Smooth muscle cell of the brain vasculature (primary cell): ENCODE data around the gene RNU11.
"Not testable (repeated sequence)": the region's sequence is repeated elsewhere in the genome, so short reads cannot be mapped to it uniquely, and the experiment has no call there.

Experiments used
- DNase-seq: peaks from one replicate; pipeline ENCODE4 v3.0.0-alpha.2; 2012; ENCODE audit warnings: low read depth, low spot score

The RNU11 gene

DNA sequence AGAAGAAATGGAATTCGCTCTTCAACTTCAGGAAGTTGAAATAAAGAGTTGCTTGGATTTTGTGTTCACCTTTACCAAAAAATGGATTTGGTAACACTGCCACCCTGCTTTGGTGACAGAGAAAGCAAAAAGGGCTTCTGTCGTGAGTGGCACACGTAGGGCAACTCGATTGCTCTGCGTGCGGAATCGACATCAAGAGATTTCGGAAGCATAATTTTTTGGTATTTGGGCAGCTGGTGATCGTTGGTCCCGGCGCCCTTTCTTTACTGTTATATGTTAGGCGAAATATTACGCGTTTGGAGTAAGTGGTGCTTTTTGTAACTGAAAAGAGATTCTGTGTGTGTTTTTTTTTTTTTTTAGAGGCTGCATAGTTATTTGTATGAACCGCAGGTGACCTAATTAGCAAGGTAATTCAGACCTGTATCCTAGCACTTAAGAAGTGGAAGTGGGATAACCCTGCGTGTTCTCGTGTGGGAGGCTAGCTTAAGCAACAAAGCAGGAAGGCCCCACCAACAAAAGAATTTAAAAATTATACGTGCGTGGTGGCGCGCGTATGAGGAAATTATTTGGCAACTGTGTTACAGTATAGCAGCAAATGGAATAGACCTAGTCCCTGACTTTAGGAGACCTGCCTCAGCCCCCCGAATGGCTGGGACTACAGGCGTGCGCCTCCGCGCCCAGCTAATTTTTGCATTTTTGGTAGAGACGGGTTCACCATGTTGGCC lies at the start of gene RNU11:
Gene RNU11, plus strand, starts transcription at position 127 of the 725 bp plus-strand sequence.
- DNase-seq: peak; percentile 92

DNA sequence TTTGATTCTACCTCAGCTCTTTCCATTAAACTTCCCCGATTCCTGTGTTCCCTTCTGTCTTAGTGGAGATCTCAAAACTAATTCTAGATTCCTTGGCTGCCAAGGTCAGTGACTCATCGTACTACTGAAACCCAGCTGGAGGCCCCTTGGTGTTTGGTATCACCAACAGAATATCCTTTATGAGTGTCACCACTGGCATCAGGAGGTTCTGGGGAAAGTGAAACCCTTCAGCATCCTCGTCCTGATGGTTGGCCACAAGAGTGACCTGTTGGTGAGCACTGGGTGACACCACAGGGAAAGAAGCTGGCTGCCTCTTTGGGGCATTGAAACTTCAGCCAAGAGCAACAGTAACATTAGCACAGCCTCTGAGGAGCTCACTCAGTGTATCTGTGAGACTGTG lies 46.7 kb upstream of the RNU11 start:
- peak; percentile 87 for DNase-seq

DNA sequence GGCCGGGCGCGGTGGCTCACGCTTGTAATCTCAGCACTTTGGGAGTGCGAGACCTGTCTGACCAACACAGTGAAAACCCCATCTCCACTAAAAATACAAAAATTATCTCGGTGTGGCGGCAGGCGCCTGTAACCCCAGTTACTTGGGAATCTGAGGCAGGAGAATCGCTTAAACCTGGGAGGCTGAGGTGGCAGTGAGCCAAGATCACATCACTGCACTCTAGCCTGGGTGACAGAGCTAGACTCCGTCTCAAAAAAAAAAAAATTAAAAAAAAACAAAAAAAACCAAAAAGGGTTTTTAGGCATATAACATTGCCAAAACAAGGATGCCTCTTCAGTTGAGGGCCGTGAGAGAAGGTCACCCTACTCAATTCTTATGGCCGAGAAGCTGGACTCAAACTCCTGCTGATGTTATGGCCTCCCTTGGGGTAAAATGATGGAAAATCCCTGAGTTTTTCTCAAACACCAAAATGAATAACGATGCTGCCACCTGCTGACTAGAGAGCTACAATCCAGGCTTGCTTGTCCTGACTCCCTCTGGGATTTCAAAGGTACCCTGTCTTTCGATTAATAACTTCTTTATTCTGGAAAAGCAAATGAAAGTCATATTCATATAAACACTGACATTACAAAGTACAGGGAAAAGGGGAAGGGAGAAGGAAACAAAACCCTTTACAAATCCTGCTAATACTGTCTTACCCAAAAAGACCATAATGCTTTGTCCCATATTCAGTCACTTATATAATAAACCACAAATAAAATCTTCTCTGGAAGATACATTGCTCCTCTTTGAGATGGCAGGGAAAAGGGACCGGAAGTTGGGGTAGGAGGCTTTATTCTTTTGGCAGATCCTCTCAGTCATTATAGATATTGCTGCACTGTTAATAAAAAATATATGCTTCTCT lies 45.6 kb upstream of the RNU11 start:
- DNase-seq: peak; percentile 74

DNA sequence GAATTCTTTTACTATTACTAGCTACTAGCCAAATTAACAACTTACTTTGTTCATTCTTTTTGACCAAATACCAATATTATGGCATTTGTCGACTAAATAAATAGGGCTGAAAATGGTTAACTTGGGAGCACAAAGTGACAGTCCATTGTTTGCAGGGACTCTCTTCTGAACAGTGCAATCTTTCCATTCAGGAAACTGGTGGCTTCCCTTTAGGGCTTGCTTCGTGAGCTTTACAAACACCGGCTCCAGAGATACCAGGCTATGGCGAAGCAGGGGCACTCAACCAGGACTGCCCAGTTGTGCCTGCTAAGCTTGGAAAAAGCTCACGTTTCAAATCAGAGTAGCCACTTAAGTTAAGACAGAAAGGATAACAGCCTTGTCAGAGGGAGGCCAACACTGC lies 44.0 kb upstream of the RNU11 start:
- no peak for DNase-seq

DNA sequence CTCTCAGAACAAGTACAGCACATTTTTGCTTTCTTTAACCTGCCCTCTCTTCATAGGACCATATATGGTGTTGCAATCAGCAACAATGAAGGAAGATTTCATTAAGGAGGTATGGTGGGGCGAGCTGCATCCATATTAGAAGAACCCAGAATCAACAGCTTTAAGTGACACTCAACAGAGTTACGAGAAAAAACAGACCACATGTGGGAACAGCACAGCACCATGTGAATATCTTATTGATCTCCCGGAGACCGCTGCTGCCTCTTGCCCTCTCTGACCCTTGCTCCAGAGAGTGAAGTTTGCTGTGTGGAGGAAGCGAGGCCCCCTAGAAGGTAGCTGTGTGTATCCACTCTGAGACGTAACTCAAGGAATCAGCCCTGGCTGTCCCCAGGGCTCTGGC lies 43.4 kb upstream of the RNU11 start:
- DNase-seq: no peak

DNA sequence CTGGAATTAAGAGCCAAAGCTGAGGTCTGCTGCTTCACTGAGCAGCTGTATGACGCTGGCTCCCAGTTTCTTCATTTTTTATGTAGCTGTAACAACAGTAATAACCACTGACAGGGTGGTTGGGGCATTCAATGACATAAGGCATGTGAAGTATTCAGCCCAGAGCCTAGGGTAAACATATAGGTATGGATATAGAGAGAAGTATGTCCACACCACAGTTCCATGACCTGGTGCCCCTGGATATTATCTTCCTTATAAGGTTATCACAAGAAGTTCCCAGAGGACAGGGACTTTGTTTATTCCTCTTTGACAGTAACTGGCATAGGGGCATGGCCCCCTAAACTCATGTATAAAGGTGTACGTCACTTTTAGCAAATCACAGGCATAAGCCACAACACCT lies 41.6 kb upstream of the RNU11 start:
- DNase-seq: no peak

DNA sequence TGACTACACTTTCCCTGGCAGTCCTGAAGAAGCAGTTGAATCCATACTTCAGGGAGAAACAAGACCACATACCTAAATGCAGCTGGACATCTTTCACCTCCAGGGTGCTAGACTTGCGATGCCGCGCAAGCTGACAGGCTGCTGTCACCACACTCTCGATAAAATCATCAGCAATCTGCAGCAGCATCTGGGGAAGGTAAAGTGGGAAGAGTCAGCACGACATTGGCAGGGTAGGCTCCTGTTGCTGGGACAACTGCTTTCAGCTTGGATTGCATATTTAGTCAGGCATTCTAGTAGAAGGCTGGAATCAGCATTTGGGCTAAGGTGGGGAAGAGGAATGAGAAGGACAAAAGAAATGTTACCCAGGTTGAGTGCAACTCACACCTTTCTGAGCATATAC lies 35.2 kb upstream of the RNU11 start:
- DNase-seq: no peak

DNA sequence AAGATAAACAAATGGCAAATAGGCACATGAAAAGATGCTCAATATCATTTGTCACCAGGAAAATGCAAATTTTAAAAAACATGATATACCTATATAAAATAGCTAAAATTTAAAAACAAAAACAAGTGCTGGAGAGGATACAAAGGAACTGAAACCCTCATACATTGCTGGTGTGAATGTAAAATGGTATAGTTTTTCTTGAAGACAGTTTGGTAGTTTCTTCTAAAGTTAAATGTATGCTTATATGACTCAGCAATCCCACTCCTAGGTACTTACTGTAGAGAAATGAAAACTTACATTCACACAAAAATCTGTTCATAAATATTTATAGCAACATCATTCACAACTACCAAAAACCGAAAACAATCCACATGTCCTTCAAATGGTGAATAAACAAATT lies 16.7 kb upstream of the RNU11 start:
- no peak for DNase-seq

- DNase-seq: no peak
Measured at GRCh38 chr1:28632560-28632959, 15.8 kb upstream of the RNU11 start.

DNA sequence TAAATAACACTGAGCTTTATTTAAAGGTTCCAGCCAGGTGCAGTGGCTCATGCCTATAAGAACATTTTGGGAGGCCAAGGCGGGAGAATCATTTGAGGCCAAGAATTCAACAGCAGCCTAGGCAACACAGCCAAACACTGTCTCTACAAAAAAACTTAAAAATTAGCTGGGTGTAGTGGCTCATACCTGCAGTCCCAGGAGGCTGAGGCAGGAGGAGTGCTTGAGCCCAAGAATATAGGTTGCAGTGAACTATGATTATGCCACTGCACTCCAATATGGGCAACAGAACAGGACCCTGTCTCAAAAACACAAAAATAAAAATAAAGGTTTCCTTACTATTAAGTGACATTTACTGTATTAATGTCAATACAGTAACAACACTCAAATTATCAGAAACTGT lies 7.6 kb upstream of the RNU11 start:
- no peak for DNase-seq

- no peak for DNase-seq
Measured at GRCh38 chr1:28642056-28642846, 6.1 kb upstream of the RNU11 start.

GRCh38 chr1:28642847-28643635 lies 5.4 kb upstream of the RNU11 start, which contains the start of gene TAF12:
Gene TAF12, minus strand, starts transcription at chr1:28643067. Its CDS starts 20,986 bp downstream, at chr1:28622081.
- DNase-seq: peak; percentile 85

- DNase-seq: no peak
Measured at GRCh38 chr1:28644494-28644893, 3.9 kb upstream of the RNU11 start.

GRCh38 chr1:28645406-28645805 lies 3.0 kb upstream of the RNU11 start:
- not testable (repeated sequence) for DNase-seq

GRCh38 chr1:28646040-28646439 lies 2.4 kb upstream of the RNU11 start:
- no peak for DNase-seq

DNA sequence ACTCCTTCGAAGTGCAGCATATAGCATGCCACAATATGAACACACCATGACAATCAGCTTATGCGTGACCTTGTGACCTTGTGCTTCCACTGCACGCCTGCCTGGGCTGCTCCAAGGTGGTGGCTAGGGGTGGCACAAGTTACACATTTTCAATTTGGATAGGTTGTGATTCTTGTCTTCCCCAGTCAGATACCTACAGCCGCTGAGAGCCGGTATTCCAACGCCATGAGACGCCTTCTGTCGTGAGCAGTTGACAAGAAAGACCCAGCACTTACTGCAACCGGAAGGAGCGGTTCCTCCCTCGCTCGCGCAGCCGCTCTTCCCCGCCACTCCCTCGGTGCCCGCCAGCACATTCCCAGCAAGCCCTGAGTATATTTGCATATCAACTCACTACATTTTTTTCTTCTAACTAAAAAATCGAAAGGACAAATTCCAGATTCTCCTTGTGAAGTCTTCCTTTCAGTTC lies 359 bp upstream of the RNU11 start:
- DNase-seq: peak; percentile 84

GRCh38 chr1:28653063-28653462 lies 4.7 kb downstream of the RNU11 start:
- DNase-seq: not testable (repeated sequence)

DNA sequence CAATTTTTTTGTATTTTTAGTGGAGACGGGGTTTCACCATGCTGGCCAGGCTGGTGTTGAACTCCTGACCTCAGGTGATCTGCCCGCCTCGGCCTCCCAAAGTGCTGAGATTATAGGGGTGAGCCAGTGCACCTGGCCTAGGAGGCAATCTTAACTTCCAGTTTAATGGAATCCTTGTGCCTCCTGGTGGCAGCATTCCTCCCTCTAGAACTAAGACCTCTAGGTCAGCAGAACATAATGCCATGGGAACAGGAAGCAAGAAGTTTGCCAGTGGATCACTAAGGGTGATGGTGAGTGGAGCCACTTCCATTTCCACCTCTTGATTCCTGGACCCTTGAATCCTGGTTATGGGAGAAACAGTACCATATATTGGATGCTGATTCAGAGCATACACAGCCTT lies 5.5 kb downstream of the RNU11 start:
- not testable (repeated sequence) for DNase-seq

- not testable (repeated sequence) for DNase-seq
Measured at GRCh38 chr1:28655448-28656311, 7.3 kb downstream of the RNU11 start.

DNA sequence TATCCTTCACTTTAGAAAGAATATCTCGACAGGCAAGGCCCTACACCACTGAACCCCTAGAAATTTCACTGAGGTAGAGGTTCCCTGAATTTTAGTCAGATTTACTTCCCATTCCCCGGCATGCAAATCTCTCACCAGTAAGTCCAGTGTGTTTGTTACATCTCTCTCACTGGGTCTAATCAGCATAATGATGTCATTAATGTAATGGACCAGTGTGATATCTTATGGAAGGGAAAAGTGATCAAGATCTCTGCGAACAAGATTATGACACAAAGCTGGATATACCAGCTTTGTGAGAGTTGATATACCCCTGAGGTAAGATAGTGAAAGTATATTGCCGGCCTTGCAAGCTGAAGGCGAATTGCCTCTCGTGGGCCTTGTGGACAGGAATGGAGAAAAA lies 7.9 kb downstream of the RNU11 start:
- no peak for DNase-seq
